GM03348 (cell line): ENCODE measurements around the gene DSTN.

Source experiments
- DNase-seq: peaks from one replicate; pipeline ENCODE4 v3.0.0; 2012; ENCODE audit warnings: low spot score

DSTN gene

DNA sequence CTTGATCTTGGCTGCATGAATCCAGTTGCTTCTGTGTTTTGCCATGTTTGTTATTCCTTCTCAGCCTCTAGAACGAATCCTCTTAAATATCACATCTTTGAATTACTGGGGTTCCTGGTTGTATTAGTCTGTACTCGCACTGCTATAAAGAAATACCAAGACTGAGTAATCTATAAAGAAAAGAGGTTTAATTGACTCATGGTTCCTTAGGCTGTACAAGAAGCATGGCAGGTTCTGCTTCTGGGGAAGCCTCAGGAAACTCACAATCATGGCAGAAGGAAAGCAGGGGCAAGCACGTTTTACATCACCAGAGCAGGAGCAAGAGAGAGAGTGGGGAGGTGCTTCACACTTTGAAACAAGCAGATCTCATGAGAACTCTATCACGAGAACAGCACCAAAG is 20.7 kb upstream of the DSTN start:
- DNase-seq = no peak

DNA sequence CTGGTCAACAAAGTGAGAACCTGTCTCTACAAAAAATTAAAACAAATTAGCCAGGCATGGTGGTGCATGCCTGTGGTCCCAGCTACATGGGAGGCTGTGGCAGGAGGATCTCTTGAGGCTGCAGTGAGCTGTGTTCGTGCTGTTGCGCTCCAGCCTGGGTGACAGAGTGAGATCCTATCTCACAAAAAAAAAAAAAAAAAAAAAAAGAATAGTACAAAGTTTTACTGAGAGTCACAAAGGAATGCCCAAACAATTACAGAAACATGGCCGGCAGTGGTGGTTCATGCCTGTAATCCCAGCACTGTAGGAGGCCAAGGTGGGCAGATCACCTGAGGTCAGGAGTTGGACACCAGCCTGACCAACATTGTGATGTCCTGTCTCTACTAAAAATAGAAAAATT is 14.8 kb upstream of the DSTN start:
- no peak for DNase-seq

DNA sequence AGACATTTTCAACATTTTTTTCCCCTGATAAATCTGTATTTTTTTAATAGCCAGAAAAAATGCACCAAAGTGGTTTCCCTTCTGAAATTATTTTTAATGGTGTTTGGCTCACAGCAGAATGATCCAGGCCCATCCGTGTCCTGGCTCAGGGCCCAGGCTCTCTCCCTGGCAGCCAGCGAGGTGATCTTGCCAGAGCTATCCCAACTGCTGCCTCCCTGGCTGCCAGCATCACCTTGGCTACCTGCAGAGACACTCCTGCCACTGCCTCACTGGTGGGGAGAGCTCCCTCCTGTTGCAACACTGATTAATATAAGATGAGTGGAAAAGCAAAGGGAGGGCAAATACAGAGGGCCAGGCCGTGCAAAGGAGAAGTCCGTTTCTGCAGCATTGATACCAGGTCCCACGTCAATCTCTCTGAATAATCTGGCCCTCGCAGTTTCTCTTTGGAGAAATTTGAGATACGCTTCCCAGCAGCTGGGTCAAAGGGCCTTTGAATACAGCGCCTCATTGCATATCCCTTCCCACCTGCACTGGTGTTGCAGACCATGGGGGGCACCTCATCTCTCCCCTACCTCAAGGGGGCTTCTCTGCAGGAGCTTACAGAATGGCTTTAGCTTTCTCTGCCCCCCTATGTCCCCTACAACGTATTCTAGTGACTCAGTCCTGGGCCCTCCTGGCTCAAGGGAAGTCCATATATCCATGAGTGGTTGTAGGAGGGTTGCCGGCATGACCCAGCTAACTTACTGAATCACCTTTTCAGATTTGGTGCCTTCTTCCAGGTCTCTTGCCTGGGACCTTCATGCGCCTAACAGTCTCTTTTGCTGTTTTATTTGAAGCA is 12.8 kb upstream of the DSTN start:
- peak; percentile 77 for DNase-seq

DNA sequence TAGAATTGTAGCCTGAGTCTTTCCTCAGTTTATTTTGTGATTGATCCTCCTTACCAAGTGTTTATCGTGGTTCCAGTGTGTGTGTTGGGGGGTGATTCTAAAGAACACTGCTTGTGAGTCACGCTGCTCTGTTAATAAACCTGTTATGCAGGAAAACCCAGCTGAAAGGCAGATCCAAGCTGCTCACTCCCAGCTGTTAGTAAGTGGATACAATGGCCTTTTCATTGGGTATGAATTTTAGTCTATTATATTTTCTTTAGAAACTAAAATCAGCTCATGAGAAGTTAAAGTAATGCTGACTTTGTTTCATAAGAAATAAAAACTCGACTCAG is 12.2 kb upstream of the DSTN start:
- peak; percentile 41 for DNase-seq

DNA sequence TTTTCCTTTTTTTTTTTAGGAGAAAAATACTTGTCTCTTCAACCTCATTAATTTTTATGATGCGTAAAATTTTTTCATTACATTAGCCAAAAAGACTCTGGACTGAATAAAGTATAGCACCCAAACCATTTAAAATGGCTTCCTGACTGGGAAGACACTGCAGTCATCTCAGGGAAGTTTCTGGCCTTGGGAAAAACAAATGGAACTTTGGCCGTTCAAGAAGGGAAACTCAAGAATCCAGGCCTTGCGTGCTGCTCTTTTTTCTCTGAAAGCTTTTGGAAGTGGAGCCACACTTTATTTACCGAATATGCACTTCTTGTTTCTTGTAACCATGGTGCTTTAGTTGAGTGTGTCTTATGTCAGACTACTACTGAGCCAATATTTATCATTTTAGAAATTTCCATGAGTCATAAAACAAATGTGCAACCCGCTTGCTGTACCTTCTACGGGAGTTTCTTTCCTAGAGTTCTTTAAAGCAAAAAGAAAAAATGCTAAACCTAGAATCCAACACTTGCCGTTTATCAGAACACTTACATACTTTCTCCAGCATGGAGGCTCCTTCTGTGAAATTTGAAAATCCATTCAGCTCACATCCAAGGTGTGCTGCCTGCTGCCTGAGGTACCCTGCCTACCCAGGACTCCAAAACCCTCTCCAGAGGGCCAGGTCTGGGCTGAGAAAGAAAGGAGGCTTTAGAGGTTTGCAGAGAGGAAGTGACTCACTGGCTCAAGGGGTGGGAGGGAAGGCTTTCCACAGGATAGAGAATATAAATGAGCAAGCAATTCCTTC is 11.5 kb upstream of the DSTN start:
- peak; percentile 71 for DNase-seq

DNA sequence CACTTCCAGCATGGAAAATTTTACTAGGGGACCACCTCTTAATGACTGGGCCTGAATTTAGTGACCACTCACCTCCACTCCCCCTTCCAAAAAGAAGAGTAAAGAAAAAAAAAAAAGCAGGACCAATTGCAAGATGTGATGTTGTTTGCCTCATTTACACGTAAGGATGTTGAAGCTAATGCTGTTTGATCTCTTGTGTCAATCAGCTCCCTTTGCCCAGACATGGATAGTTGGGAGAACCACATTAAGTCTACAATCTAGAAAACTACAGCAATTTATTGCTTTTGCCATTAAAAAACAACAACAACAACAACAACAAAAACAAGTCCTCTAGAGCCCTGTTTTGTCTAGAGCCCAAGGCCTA is 11.0 kb upstream of the DSTN start:
- DNase-seq = no peak

DNA sequence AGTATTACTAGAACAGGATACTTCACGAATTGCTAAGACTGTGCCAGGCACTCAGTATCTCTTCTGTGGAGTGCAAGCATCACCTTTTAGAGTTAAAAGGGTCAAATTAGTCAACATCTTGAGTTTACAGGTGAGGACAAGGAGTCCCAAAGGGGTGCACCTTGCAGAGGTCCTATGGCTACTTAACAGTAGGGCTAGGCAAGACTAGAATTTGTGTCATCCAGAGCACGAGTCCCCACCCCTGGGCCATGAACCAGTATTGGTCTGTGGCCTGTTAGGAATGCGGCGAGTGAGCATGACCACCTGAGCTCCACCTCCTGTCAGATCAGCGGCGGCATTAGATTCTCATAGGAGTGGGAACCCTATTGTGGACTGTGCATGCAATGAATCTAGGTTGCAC is 10.5 kb upstream of the DSTN start:
- no peak for DNase-seq

DNA sequence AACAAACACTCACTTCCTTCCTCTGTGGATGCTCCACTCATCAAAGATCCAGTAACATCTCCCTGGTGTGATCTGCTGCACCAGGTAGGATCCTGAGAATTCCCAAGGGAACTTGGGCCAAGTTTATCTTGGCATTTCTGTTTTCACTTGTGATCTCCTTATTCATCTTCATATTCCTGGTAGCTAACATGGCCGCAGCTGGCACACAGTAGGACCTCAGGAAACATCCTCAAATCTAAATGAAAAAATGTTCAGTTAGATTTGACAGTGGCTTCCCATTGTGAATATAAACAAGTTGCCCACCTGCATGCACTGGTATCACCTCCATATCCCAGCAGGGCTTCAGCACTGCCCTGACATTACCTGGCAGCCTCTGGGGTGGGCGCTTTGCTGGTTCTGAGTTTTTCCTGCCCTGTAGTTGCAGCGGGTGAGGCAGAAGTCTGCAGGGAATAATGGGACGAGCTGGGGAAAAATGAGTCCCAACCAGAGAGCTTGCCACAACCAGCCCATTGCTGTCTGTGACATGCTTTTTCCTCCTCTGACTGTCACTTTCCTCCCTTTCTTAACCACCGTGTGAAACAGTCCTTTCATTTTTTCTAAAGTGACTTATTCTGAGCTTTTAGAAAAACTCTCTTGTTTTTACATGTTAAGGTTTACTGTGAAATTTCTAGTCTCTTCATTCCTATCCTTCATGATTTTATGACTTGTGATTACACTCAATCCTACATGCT is 9.4 kb upstream of the DSTN start:
- DNase-seq = no peak

DNA sequence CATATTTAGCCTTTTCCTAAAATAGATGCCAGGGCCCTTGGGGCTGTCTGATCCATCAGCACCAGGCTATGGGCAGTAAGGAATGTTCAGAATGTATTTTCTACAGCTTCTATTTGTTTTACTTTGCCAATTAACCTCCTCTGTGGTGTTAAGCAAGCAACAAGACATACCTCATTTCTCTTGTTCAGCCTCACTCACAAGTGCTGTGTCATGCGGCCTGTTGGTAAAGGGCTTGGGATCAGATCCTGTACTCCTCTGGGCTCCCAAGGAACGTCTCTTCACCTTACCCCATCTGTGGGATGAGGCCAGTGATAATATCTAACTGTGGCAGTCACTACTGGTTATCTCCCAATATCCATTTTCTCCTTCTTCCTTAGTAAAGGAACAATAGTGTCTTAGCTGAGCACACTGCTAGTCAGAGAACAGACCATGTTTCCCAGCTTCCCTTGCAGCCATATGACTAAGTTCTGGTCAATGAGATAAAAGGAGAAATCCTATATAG is 7.0 kb upstream of the DSTN start:
- peak; percentile 71 for DNase-seq

DNA sequence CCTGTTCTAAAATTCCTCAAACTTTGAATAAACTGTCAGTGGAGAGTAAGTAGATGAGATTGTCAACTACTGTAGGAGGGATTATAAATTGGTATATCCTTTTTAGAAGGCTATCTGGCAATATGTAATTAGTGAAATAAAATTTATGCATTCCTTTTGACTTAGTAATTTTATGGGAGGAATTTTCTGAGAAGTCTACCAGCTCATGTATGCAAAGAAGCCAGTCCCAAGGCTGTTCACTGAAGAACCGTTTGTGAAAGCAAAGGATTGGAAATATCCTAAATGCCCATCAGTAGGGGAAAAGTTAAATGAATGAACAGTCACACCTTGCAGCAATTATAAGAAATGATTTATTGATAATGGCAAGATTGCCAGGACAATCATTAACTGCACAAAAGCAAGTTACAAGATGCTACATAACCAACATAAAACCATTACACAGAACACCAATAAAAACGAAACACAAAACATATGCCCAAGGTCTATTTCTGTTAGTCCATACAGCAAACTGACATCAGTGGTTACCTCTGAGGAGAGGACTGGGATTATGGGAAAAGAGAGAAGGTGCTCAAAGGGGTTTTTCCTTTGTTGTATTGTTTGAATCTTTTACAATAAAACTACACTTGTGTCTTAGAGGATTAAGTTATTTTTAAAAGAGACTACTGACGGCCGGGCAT is 4.6 kb upstream of the DSTN start:
- DNase-seq = peak; percentile 48

DNA sequence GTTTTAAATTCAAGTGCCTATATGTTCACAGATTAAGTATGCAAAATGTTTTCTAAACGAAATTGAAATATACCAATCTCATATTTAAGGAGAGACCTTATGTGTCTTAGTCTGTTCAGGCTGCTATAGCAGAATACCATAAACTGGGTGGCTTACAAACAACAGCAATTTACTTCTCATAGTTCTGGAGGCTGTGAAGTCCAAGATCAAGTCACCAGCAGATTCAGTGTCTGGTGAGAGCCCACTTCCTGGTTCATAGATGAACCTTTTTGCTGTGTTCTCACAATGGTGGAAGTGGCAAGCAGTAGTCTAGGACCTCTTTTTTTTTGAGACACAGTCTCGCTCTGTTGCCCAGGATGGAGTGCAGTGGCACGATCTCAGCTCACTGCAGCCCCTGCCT is 3.5 kb upstream of the DSTN start:
- DNase-seq = no peak

DNA sequence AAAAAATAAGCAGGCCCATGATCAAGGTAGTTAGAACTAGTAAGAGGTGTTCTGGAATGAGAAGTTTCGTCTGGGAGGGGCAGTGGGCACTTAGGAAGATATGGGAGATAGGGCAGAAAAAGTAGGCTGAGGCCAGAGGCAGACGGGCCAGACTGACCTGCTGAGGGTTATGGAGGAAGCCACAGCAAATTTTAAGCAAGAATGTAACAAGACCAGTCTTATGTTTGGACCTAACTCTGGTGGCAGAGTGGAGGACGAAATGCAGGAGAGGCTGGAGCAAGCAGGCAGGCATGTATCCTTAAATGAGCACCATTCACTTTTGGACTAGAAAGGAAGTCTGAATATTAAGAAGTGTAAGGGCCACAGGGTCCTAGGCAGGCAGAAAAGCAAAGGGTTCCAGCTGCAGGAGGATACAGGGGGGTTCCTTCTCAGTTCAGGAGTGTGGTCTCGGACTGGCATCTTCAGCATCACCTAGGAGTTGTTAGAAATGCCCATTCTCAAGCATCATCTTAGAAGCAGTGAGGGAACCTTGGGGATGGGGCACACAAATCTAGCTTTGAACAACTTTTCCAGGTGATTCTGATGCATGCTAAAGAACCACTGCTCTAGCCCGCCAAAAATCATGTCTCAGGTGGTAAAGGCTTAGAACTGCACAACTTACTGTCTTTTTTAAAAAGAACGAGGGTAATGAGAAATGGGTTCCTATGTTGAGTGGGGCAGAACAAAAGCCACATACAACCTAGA is 1.7 kb upstream of the DSTN start:
- no peak for DNase-seq

DNA sequence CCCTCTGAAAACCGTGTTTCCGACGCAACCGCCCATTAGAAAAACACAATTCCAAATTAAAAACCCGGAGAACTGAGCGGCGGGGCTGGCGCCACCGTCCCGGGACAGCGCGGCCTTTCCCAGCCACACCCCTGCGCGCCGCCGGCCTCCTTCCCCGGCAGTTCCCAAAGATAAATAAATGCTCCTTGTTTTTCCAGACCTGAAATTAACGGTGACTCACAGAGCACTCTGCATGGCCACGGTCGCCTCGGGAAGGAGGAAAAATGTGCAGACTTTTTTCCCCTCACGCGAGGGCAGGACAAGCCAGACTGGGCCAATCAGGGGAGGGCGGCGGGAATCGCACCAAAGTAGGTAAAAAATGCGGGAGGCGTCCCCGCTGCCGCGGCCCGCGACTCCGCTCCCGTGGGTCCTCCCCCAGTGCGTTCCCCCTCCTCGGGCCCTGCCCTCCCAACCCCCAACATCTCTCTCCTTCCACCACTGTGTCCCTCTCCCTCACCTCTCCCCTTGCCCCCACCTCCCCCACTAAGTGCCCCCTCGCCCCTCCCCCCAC is 828 bp upstream of the DSTN start:
- peak; percentile 92 for DNase-seq

DNA sequence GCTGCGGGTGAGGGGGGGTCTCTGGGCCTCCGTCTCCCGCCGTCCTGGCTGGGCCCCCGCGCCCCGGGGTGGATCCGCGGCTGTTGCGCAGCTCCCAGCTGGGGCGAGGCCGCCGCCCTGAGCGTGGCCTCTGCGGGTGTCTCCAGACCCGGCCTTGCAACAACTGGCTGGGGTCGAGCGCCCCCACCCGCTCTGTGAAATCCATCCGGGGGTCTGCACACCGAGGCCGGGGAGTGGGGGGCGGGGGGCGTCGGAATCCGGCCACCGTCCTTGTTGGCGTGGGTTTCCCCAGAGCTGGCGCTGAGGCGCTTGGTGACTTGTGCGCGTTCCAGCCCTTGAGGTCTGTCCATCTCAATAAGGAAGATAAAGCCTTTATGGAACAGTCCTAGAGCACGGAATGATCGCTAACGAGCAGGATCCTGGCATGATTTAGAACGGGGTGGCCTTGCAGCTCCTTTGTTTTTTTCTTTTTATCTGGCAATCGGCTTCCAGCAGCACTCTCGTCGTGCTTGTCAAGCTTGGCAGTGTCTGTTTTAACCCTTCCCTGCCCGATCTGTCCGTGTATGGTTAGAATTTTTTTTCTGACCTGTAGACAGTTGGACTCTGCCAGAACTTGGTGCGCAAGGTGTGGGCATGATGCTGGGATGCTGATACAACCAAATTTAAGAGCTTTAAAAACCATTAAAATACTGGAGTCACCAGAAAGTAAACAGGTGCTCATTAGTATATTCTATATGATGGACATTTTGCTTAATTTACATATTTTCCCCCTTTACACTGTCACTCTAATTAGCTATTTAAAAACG is 675 bp downstream of the DSTN start:
- peak; percentile 37 for DNase-seq

DNA sequence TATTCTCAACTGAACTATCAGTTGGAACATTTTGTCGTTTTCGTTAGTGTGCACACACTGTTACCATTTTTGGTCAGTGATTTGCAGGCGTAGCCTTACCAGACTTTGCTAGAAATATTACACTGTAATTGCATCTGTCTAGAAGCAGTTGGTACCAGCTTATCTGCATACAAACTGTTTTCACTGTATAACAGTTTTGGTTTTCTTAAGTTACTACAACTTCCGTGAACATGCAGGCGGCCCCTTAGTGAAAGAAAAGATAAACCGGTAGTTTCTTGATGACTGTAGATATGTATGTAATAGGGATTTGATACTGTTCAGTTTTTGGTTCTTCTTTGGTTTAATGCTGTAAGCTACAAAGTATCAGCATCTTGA is 1.3 kb downstream of the DSTN start:
- no peak for DNase-seq

DNA sequence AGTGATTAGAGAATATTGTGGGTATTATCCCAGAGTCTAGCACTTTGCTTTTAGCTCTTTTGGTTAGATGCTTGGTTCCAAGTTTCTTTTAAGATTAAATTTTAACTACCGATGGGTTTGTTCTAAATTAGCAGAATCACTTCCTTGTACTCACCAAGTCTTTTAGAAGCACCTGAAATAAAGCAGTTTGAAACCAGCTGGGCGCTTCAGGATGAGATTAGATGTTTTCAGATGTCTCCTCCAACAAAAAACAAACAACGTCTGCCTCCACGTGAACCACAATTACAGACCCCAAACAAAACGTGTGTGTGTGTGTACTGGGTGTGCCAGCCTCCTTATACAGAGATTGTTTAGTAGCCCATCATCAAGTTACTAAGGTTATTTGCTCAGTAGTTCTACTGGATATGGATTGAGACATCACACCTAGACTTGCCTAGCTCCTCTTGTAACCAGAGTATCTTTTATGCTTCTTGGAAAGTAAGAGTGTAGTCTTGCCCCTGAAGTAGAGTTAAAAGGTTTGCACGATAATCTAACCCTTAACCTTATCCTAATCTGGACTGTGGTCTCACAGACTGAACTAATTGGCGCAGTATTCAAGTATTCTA is 2.3 kb downstream of the DSTN start:
- DNase-seq = no peak

DNA sequence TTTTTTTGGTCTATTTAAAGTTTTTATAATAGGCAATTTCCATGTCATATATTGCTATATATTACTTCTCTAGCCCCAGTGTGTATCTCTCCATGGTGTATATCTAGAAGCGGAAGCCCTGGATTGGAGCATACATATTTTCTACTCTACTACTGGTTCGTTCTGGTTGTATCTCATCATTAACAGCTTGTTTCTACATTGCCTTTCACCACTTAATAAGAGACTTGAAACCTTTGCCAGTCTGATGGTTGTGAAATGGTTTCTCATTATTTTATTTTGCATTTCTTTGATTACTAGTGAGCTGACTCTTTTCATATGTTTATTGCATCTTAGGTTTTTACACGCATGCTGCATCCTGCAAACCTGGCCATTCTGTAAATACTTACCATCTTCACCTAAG is 3.6 kb downstream of the DSTN start:
- no peak for DNase-seq

DNA sequence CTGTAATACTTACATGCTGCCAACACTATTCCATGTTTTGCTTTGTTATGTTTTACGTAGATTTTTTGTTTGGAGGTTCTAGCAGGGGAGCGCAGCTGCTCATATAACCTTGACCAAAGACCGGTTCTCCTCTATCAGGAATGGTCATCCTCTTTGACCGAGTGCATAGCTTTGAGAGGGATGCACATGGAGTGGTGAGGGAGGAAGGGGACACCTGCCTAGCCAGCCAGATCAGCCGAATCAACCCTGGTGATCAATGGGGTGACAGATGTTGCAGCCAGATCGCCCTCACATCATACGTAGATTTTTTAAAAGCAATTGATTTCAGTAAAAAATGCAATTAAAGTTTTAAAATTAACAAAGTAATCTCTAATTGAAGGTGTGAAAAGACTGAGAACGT is 6.3 kb downstream of the DSTN start:
- no peak for DNase-seq

DNA sequence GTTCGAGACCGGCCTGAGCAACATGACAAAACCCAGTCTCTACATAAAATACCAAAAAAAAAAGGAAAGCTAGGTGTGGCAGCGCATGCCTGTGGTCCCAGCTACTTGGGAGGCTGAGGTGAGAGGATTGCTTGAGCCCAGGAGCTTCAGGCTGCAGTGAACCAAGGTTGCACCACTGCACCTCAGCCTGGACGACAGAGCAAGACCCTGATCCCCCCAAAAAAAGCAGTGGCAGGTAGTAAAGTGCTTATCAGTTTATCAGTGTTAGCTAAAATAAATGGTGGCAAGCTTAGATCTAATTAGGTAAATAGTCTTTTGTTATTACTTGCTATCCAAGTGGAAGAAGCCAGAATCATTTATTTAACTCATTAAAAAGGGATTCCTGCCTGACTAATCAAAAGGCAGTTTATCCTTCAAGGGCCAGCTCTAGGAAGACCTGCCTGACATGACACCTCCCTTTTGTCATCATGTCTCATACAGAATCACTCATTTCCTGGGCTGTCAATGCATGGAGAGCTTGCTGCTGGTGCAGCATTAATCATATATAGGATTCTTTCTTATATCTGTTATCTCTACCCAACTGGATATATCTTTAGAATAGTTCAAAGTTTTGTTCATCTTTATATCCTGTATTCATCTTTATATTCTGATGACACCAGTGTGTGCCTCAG is 9.6 kb downstream of the DSTN start:
- no peak for DNase-seq
